ENCODE measurements around the gene DYNLT1. TPM values are rescaled to one million over a fixed set of nuclear protein-coding genes. Genes with fewer than 3 reads are reported as not detected.

Gene DYNLT1
- total and polyA plus RNA-seq, 10 of the 15 experiments (the other 5 are each of a cell fraction or from before 2014, with no cell fraction given), result 33.6 to 298 (median 89.2) TPM

DNA sequence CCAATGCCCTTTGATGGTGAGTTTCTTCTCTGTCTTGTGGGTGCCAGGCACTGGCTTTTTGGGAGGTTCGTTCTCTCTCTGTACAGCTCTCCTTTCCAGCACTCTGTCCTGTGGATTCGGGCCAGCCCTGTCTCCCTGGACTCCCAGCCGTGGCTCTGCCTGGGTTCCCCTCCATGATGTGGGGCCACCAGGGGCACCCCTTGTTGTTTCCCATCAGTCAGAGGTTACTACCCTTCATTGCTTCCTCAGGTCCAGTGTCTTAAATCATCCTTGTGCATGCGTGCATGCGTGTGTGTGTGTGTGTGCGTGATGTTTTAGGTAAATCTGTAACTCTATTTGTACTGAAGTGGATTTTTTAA is 40.5 kb downstream of the DYNLT1 start:
- in situ Hi-C loops (cut with MboI), result loop anchor here (5.0 kb wide), 1 partner anchor 377 kb away; no protein-coding TSS in a partner anchor
- Histone ChIP-seq H4K20me1 (ENCODE audit: control insufficient read depth, insufficient read depth) (no peaks in the 10 kb centered on the region), H3K36me3 (ENCODE audit: control insufficient read depth in 2 of 2, insufficient read depth in 2 of 2, low read length in 1 of 2) (peaks cover 6 to 13% of the 10 kb centered on the region in 2 experiments; a peak in 3 of 4 replicates), H3K27ac (ENCODE audit: control insufficient read depth, insufficient read depth) (no peak overlapping the region), H3K79me2 (ENCODE audit: control insufficient read depth, insufficient read depth, low read length) (no peaks in the 10 kb centered on the region), H3K27me3 (replicated peaks in 1 of 2; ENCODE audit: control insufficient read depth in 2 of 2, insufficient read depth in 2 of 2, low read length in 1 of 2) (no peaks in the 10 kb centered on the region), H3K9me3 (replicated peaks; ENCODE audit: control insufficient read depth, insufficient read depth, low read length) (no peaks in the 10 kb centered on the region), H3K9ac (ENCODE audit: control insufficient read depth, insufficient read depth, low read length) (no peak overlapping the region), H3K4me1 (ENCODE audit: control insufficient read depth, insufficient read depth, low read length) (no peaks in the 10 kb centered on the region), H2AFZ (ENCODE audit: control insufficient read depth, low read depth, low read length) (no peak overlapping the region), H3K4me3 (no peak overlapping the region), H3K4me2 (ENCODE audit: control insufficient read depth, insufficient read depth) (no peak overlapping the region)
- RAD21 ChIA-PET (ENCODE audit: unreplicated experiment), result interaction anchor here (1.2 to 3.4 kb wide), 4 partner anchors 85 to 390 kb away, joined by 3 to 35 read pairs (median 15); no protein-coding TSS in a partner anchor
- ATAC-seq, result no peak
- no peak for FAIRE-seq
- POLR2A ChIA-PET, result interaction anchor here (0.6 kb wide), 1 partner anchor 391 kb away, joined by 4 read pairs; no protein-coding TSS in a partner anchor
- CTCF ChIA-PET, result interaction anchor here (0.7 to 6.8 kb wide), 12 partner anchors 15 to 405 kb away, joined by 3 to 88 read pairs (median 7); no protein-coding TSS in a partner anchor
- no peak for DNase-seq (ENCODE audit: low read depth, low spot score)
- WGBS (ENCODE audit: insufficient coverage, insufficient replicate concordance, low lambda C conversion rate, missing lambda C conversion rate), result 96% methylated on average over 6 of the region's 6 CpGs
- SMC1A ChIA-PET (ENCODE audit: uncharacterized antibody, unreplicated experiment), result interaction anchor here (0.7 to 4.7 kb wide), 13 partner anchors 17 to 390 kb away, joined by 3 to 36 read pairs (median 4); no protein-coding TSS in a partner anchor
- BruUV-seq (replicated peaks), result no TSS peak
- intact Hi-C loops (cut with micrococcal nuclease; ENCODE audit: unreplicated experiment), result no loop called here
- TF ChIP-seq SMAD5 (IDR thresholded peaks at IDR 0.05; ENCODE audit: low read depth), result no peak
- TF ChIP-seq SMARCA5 (IDR thresholded peaks at IDR 0.05), result no peak
- TF ChIP-seq CBX5 (IDR thresholded peaks at IDR 0.05; ENCODE audit: low read depth), result no peak
- TF ChIP-seq MXI1 (IDR thresholded peaks at IDR 0.05; ENCODE audit: low read depth, low read length), result no peak

DNA sequence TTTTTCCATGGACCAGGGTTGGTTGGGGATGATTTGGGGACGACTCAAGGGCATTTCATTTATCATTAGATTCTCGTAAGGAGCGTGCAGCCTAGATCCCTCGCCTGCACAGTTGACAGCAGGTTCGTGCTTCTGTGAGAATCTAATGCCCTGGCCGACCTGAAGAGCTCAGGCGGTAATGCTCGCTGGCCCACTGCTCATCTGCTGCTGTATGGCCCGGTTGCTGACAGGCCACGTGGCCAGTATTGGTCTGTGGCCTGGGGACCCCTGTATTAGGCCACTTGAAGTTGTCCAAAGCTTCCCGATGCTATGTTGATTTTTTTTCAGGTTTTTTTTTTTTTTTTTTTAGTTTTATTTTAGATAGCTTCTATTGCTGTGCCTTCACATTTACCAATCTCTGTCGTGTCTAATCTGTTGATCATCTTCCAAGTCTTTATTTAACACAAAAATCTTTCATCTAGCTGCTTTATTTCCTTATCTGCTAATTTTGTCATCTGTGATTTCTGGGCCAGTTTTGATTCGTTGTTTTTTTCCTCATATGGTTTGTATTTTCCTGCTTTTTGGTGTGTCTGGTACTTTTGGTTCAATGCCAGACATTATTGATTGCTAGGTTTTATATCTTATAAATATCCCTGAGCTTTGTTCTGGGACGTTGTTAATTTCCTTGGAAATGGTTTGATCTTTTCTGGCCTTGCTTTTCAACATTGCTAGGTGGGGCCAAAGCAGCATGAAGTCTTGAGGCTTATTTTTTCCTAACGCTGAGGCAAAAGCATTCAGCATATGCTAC is 41.1 kb downstream of the DYNLT1 start:
- BruUV-seq (replicated peaks), result no TSS peak
- ChIA-PET SMC1A (ENCODE audit: uncharacterized antibody, unreplicated experiment) (interaction anchor here (0.6 to 4.7 kb wide), 10 partner anchors 58 to 390 kb away, joined by 3 to 15 read pairs (median 4); no protein-coding TSS in a partner anchor), POLR2A (interaction anchor here (0.6 kb wide), 1 partner anchor 391 kb away, joined by 4 read pairs; no protein-coding TSS in a partner anchor), RAD21 (ENCODE audit: unreplicated experiment) (interaction anchor here (1.3 to 3.4 kb wide), 3 partner anchors 84 to 389 kb away, joined by 12 to 35 read pairs (median 15); no protein-coding TSS in a partner anchor), CTCF (interaction anchor here (0.7 to 6.8 kb wide), 8 partner anchors 15 to 404 kb away, joined by 3 to 88 read pairs (median 12); no protein-coding TSS in a partner anchor)
- DNase-seq (ENCODE audit: low read depth, low spot score), result no peak
- 96% methylated on average over 15 of the region's 15 CpGs for WGBS (ENCODE audit: insufficient coverage, insufficient replicate concordance, low lambda C conversion rate, missing lambda C conversion rate)
- ATAC-seq, result no peak
- in situ Hi-C loops (cut with MboI), result loop anchor here (5.0 kb wide), 1 partner anchor 376 kb away; no protein-coding TSS in a partner anchor
- H3K27me3 ChIP-seq (replicated peaks in 1 of 2; ENCODE audit: control insufficient read depth in 2 of 2, insufficient read depth in 2 of 2, low read length in 1 of 2), result no peaks in the 10 kb centered on the region
- H3K27ac ChIP-seq (ENCODE audit: control insufficient read depth, insufficient read depth), result no peak overlapping the region
- H4K20me1 ChIP-seq (ENCODE audit: control insufficient read depth, insufficient read depth), result no peaks in the 10 kb centered on the region
- H3K9ac ChIP-seq (ENCODE audit: control insufficient read depth, insufficient read depth, low read length), result no peak overlapping the region
- intact Hi-C loops (cut with micrococcal nuclease; ENCODE audit: unreplicated experiment), result no loop called here
- H3K79me2 ChIP-seq (ENCODE audit: control insufficient read depth, insufficient read depth, low read length), result no peaks in the 10 kb centered on the region
- no peak overlapping the region for H3K4me2 ChIP-seq (ENCODE audit: control insufficient read depth, insufficient read depth)
- H3K36me3 ChIP-seq (ENCODE audit: control insufficient read depth in 2 of 2, insufficient read depth in 2 of 2, low read length in 1 of 2), result peaks cover 6 to 13% of the 10 kb centered on the region in 2 experiments; a peak in 3 of 4 replicates
- H2AFZ ChIP-seq (ENCODE audit: control insufficient read depth, low read depth, low read length), result no peak overlapping the region
- FAIRE-seq, result no peak
- H3K4me3 ChIP-seq, result no peak overlapping the region
- no peaks in the 10 kb centered on the region for H3K4me1 ChIP-seq (ENCODE audit: control insufficient read depth, insufficient read depth, low read length)
- H3K9me3 ChIP-seq (replicated peaks; ENCODE audit: control insufficient read depth, insufficient read depth, low read length), result no peaks in the 10 kb centered on the region
- TF ChIP-seq EED (IDR thresholded peaks at IDR 0.05; ENCODE audit: low read depth) (no peak), KDM1A (IDR thresholded peaks at IDR 0.05; ENCODE audit: borderline replicate concordance) (no peak), ZBED1 (IDR thresholded peaks at IDR 0.05; ENCODE audit: borderline replicate concordance) (no peak), JUND (IDR thresholded peaks at IDR 0.05; ENCODE audit: low read depth, low read length) (no peak)
- TF ChIP-seq, protein P1, sequence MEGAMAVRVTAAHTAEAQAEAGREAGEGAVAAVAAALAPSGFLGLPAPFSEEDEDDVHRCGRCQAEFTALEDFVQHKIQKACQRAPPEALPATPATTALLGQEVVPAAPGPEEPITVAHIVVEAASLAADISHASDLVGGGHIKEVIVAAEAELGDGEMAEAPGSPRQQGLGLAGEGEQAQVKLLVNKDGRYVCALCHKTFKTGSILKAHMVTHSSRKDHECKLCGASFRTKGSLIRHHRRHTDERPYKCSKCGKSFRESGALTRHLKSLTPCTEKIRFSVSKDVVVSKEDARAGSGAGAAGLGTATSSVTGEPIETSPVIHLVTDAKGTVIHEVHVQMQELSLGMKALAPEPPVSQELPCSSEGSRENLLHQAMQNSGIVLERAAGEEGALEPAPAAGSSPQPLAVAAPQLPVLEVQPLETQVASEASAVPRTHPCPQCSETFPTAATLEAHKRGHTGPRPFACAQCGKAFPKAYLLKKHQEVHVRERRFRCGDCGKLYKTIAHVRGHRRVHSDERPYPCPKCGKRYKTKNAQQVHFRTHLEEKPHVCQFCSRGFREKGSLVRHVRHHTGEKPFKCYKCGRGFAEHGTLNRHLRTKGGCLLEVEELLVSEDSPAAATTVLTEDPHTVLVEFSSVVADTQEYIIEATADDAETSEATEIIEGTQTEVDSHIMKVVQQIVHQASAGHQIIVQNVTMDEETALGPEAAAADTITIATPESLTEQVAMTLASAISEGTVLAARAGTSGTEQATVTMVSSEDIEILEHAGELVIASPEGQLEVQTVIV (IDR thresholded peaks at IDR 0.05; ENCODE audit: borderline replicate concordance, partially characterized antibody), result no peak

Measured in GM12878 (cell line).